ENCODE results near the gene DRGX. TPM values are rescaled to one million over a fixed set of nuclear protein-coding genes. Genes with fewer than 3 reads are reported as not detected.

Gene DRGX
- total and polyA plus RNA-seq, 2 of the 13 experiments (the other 11 are each of a cell fraction or from before 2014, with no cell fraction given), result not detected

DNA sequence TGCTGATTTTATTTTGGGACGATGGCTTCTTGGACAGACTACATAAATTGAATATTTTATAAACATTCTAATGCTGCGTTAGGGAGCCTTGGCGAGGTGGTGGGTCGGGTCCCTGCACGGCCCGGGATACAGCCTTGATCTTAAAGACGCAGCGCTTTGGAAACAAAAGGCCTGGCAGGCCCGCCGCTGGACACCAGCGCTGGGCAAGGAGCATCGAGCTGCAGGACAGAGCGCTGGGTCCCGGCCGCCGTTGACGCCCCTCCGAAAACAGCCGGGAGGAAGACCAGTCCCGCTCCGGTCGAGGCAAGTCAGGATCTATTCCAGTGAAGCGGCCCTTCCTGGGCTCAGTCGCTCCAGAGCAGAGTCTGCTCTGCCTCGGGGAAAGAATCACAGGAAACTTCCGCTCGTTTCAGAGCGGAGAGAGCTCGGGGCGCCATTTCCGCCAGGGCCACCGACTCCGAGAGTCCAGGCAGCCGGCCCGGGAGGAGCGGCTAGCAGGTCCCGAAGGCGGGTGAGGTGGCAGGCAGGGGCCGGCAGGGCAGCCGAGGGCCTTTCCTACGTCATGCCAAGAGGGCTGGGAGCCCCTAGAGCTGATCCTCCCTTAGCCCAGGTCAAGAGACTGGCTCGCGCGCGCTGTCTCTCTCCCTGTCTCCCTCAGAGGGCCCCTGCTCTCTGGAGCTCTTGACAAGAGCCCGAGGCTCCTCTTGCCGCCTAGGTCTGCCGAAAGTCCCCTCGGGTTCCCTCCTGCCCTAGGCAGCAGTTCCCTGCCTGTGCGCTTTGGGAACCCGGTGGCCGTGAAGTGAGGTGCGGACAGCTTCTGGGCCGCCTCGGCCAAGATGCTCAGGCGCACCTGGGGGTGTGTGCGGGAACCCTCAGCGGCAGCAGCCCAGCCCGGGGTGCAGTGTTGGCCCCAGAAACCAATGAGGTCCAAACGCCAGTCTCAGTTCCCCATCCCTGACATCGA, 1.4 kb upstream of the DRGX start:
- no peak overlapping the region for H3K4me3 ChIP-seq (replicated peaks in 1 of 3; ENCODE audit: insufficient read depth in 1 of 3, low read depth in 2 of 3, low read length in 3 of 3)
- ATAC-seq, result peak; percentile 28
- in situ Hi-C loops (cut with HindIII; ENCODE audit: extremely low pct_ligation_motif_present, low pct_unique_long_range_greater_than_20kb), result no loop called here
- no peak for FAIRE-seq
- H4K20me1 ChIP-seq (ENCODE audit: insufficient read depth, low read length), result no peaks in the 10 kb centered on the region; the same call in 1 of the 2 replicates
- no peaks in the 10 kb centered on the region for H3K4me1 ChIP-seq (ENCODE audit: insufficient read depth, low read length)
- no peaks in the 10 kb centered on the region for H3K36me3 ChIP-seq (replicated peaks in 1 of 2; ENCODE audit: control insufficient read depth in 1 of 2, insufficient read depth in 2 of 2, low read length in 2 of 2)
- no peak overlapping the region for H3K9ac ChIP-seq (ENCODE audit: insufficient read depth, low read depth, low read length)
- no TSS peak for BruUV-seq (replicated peaks)
- H3K27me3 ChIP-seq (ENCODE audit: control insufficient read depth in 1 of 2, insufficient read depth in 2 of 2, low read length in 2 of 2), result peaks cover 8 to 74% of the 10 kb centered on the region in 2 experiments
- intact Hi-C loops (cut with micrococcal nuclease; ENCODE audit: unreplicated experiment), result no loop called here
- POLR2A ChIA-PET, result no interaction called here
- DNase-seq (ENCODE audit: low spot score), result no peak
- no peak overlapping the region for H2AFZ ChIP-seq (ENCODE audit: low read length)
- WGBS (ENCODE audit: low lambda C conversion rate), result 52% methylated on average over 26 of the region's 61 CpGs
- no peak overlapping the region for H3K27ac ChIP-seq (ENCODE audit: extremely low read length, insufficient read depth, low read length)
- H3K79me2 ChIP-seq (ENCODE audit: insufficient read depth, low read length), result no peaks in the 10 kb centered on the region
- no peak overlapping the region for H3K4me2 ChIP-seq (ENCODE audit: low read depth, low read length)
- CTCF ChIA-PET (ENCODE audit: low intra/inter-chr PET ratio, low total read pairs), result no interaction called here
- no peaks in the 10 kb centered on the region for H3K9me3 ChIP-seq (ENCODE audit: low read length)
- TF ChIP-seq TOE1 (CRISPR knock-in tag; IDR thresholded peaks at IDR 0.05), result no peak
- TF ChIP-seq FOXM1 (CRISPR knock-in tag; IDR thresholded peaks at IDR 0.05), result no peak
- no peak for TF ChIP-seq ATF7 (IDR thresholded peaks at IDR 0.05)
- TF ChIP-seq ATF7 (CRISPR knock-in tag; IDR thresholded peaks at IDR 0.05), result no peak
- TF ChIP-seq, protein P1, sequence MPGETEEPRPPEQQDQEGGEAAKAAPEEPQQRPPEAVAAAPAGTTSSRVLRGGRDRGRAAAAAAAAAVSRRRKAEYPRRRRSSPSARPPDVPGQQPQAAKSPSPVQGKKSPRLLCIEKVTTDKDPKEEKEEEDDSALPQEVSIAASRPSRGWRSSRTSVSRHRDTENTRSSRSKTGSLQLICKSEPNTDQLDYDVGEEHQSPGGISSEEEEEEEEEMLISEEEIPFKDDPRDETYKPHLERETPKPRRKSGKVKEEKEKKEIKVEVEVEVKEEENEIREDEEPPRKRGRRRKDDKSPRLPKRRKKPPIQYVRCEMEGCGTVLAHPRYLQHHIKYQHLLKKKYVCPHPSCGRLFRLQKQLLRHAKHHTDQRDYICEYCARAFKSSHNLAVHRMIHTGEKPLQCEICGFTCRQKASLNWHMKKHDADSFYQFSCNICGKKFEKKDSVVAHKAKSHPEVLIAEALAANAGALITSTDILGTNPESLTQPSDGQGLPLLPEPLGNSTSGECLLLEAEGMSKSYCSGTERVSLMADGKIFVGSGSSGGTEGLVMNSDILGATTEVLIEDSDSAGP (CRISPR knock-in tag; IDR thresholded peaks at IDR 0.05; ENCODE audit: borderline replicate concordance), result no peak
- TF ChIP-seq CEBPZ (IDR thresholded peaks at IDR 0.05; ENCODE audit: low read length), result no peak
- no peak for TF ChIP-seq SNAPC4 (CRISPR knock-in tag; IDR thresholded peaks at IDR 0.05)
- TF ChIP-seq, protein P2, sequence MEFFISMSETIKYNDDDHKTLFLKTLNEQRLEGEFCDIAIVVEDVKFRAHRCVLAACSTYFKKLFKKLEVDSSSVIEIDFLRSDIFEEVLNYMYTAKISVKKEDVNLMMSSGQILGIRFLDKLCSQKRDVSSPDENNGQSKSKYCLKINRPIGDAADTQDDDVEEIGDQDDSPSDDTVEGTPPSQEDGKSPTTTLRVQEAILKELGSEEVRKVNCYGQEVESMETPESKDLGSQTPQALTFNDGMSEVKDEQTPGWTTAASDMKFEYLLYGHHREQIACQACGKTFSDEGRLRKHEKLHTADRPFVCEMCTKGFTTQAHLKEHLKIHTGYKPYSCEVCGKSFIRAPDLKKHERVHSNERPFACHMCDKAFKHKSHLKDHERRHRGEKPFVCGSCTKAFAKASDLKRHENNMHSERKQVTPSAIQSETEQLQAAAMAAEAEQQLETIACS (CRISPR knock-in tag; IDR thresholded peaks at IDR 0.05), result no peak
- no peak for TF ChIP-seq ZNF124 (CRISPR knock-in tag; IDR thresholded peaks at IDR 0.05)
- no peak for TF ChIP-seq LCORL (IDR thresholded peaks at IDR 0.05)
- no peak for TF ChIP-seq LCORL (CRISPR knock-in tag; IDR thresholded peaks at IDR 0.05)
- no peak for TF ChIP-seq KLF11 (CRISPR knock-in tag; IDR thresholded peaks at IDR 0.05)

Data from HepG2 (cell line).